ENCODE results near the gene ATP13A1. TPM values are rescaled to one million over a fixed set of nuclear protein-coding genes. Genes with fewer than 3 reads are reported as not detected.

ATP13A1 gene
- total RNA-seq, 1 donor = 35.1 TPM

DNA sequence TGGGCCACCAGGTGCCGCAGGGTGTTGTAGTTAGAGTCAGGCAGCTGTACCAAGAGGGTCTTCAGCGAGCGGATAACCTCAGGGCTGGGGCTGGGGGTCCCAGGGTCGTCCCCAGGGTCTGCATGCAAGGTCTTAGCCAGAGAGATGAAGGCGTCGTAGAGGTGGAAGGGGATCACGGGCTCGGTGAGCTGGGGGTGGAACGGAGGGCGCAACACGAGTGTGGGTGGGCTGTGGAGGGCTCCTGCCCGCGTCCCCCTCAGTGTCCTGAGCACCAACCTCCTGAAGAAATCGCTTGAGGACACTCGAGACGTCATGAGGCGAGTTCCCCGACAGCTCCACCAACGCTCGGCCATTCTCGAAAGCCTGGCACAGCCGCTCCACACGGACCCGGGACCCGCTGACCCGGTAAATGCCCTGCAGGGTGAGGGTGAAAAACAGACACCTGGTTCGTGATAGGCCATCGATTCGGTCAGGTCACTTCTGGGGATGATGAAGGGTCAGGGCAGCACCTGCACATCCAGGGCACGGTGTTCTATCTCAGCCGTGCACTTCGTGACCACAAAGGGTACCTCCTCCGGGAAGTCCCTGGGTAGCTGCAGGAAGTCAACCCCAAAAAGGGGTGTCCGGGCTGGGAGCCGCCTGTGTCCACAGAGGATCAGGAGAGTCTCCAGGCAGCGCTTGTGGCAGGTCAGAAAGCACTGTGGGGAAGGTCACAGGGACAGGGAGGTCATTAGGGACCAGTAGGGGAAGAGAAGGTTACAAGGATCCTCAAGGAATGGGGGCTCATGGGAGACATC is 28.8 kb downstream of the ATP13A1 start:
- no peak for DNase-seq (ENCODE audit: low read depth)
- H3K4me3 ChIP-seq (ENCODE audit: low read depth, low read length) = no peak overlapping the region
- TF ChIP-seq, protein P1, sequence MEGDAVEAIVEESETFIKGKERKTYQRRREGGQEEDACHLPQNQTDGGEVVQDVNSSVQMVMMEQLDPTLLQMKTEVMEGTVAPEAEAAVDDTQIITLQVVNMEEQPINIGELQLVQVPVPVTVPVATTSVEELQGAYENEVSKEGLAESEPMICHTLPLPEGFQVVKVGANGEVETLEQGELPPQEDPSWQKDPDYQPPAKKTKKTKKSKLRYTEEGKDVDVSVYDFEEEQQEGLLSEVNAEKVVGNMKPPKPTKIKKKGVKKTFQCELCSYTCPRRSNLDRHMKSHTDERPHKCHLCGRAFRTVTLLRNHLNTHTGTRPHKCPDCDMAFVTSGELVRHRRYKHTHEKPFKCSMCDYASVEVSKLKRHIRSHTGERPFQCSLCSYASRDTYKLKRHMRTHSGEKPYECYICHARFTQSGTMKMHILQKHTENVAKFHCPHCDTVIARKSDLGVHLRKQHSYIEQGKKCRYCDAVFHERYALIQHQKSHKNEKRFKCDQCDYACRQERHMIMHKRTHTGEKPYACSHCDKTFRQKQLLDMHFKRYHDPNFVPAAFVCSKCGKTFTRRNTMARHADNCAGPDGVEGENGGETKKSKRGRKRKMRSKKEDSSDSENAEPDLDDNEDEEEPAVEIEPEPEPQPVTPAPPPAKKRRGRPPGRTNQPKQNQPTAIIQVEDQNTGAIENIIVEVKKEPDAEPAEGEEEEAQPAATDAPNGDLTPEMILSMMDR (IDR thresholded peaks at IDR 0.05; ENCODE audit: insufficient read depth, low read length) = no peak

DNA sequence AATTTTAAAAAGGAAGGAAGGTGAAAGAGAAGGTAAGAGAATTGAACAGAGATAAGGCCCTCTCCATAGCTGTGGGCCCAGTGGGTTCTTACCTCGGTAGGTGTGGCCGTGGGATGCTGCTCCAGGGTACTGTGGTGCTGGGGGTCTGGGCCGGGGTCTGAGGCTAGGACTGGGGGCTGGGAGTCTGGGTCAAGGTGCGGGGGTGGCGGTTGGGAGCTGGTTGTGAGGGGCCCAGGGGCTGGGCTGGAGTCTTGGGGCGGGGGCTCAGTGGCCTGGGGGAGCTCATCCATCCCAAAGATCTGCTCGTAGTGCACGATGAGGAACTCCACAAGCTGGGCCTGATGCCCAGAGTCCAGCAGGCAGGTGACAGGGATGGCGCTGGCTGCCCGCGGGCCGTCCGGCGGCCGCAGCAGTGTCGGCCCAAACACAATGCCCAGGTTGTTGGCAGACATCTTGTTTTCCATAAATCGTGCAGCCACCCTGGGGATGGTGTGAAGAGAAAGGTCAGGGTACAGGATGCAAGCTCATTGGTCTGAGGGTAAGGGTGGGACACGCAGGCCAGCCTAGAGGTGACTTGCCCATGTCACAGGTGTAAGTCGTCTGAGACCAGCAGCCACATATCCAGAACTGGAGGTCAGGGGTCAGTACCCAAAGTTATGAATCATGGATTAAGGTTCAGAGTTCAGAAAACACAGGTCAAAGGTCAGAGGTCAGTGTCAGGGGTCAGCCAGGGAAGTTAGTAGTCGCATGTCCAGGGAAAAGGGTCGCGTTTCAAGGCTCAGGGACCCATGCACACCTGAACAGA is 29.6 kb downstream of the ATP13A1 start:
- DNase-seq (ENCODE audit: low read depth) = no peak
- TF ChIP-seq, protein P1 (IDR thresholded peaks at IDR 0.05; ENCODE audit: insufficient read depth, low read length) = no peak
- H3K4me3 ChIP-seq (ENCODE audit: low read depth, low read length) = no peak overlapping the region

DNA sequence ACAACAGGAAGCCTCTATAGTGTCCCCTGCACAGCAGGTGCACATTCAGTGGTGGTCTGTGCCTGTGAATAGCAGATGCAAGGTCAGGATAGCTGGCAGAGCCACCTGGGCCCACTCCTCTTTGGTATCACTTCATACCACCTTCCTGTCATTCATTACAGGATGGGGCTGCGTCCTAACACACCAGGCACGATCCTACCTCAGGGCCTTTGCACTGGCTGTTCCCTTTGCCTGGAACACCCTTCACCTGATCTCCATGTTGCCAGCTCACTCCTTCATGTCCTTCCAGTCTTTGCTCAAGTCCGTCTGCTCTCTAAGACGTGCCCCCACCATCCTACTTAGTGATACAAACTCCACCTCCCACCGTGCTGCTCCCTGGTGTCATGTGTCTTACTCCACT is 30.8 kb downstream of the ATP13A1 start:
- no peak for DNase-seq (ENCODE audit: low read depth)
- H3K4me3 ChIP-seq (ENCODE audit: low read depth, low read length) = no peak overlapping the region
- TF ChIP-seq, protein P1 (IDR thresholded peaks at IDR 0.05; ENCODE audit: insufficient read depth, low read length) = no peak

DNA sequence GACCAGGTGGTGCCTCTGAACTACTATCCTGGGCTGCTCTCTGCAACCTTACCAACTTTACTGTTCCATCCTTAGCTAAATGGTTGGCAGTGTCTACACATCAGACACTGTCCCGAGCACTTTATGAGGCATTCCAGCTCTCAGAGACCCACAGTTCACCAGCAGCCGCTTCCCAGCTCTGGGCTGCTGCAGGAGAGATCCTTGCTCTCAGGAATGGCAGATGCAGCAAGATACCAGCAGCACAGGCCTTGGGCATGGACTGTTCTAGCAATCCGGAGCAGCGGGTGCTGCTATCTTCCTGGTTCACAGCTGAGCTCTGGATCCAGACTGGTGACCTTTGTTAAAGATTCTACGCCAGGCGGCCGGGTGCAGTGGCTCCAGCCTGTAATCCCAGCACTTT is 32.1 kb downstream of the ATP13A1 start:
- no peak overlapping the region for H3K4me3 ChIP-seq (ENCODE audit: low read depth, low read length)
- TF ChIP-seq, protein P1 (IDR thresholded peaks at IDR 0.05; ENCODE audit: insufficient read depth, low read length) = no peak
- no peak for DNase-seq (ENCODE audit: low read depth)

DNA sequence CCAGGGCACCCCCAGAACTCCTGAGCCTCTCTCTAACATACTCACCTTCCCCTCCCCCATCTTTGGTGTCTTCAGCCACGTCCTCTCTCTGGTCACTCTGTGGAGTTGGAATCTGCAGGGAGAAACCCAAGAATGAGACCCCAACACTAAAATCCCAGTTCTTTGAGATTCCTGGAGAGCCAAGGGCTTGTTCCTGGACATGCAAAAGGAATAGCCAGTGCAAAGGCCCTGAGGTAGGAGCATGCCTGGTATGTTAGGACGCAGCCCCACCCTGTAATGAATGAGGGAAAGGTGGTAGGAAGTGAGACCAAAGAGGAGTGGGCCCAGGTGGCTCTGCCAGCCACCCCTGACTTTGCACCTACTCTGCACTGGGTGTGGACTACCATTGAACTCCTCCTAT is 33.0 kb downstream of the ATP13A1 start:
- TF ChIP-seq, protein P1 (IDR thresholded peaks at IDR 0.05; ENCODE audit: insufficient read depth, low read length) = no peak
- H3K4me3 ChIP-seq (ENCODE audit: low read depth, low read length) = no peak overlapping the region
- no peak for DNase-seq (ENCODE audit: low read depth)

DNA sequence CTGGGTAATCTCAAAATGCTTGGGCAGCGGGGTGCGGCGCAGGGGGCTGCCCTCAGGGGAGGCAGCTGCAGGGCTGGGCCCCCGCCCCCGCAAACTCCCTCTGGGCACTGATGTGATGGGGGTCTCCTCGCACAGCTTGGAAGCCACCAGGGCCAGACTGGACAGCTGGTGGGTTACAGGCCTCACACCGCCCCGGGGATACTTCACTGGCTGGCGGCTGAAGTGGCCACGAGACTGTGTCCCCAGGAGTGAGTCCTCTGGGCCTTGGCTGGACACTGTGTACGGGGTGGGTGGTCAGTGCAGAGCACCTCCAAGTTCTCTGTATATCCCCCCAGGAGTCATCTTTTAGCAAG is 33.4 kb downstream of the ATP13A1 start:
- TF ChIP-seq, protein P1 (IDR thresholded peaks at IDR 0.05; ENCODE audit: insufficient read depth, low read length) = no peak
- no peak overlapping the region for H3K4me3 ChIP-seq (ENCODE audit: low read depth, low read length)
- DNase-seq (ENCODE audit: low read depth) = no peak
